Osteoblast (primary cell): ENCODE data around the gene CDH22. TPM values are rescaled to one million over a fixed set of nuclear protein-coding genes. Genes with fewer than 3 reads are reported as not detected.

Experiments used
- DNase-seq: peaks from one replicate; pipeline ENCODE4 v3.0.0; 2011; ENCODE audit warnings: low spot score, mixed read lengths; ENCODE audit not compliant: insufficient read length; ENCODE audit errors: missing footprints
- H2AFZ ChIP-seq: 2 replicates; pipeline ENCODE4 v1.6.0; 2011; ENCODE audit warnings: mild to moderate bottlenecking, low read length
- H3K27ac ChIP-seq: 2 replicates; pipeline ENCODE4 v1.5.1; 2011; ENCODE audit warnings: mild to moderate bottlenecking, low read depth, low read length, moderate library complexity
- H3K27me3 ChIP-seq: 2 replicates; pipeline ENCODE4 v1.6.0; 2012; ENCODE audit warnings: mild to moderate bottlenecking, control low read depth, inconsistent platforms, low read length, moderate library complexity; ENCODE audit not compliant: insufficient read depth
- H3K36me3 ChIP-seq: 2 replicates; pipeline ENCODE4 v1.5.1; 2011; ENCODE audit warnings: mild to moderate bottlenecking, low read length, control low read depth, moderate library complexity; ENCODE audit not compliant: insufficient read depth
- H3K4me1 ChIP-seq: 2 replicates; pipeline ENCODE4 v1.5.1; 2011; ENCODE audit warnings: mild to moderate bottlenecking, low read length, control low read depth, moderate library complexity; ENCODE audit not compliant: insufficient read depth
- H3K4me2 ChIP-seq: 2 replicates; pipeline ENCODE4 v1.6.0; 2011; ENCODE audit warnings: mild to moderate bottlenecking, low read length; ENCODE audit not compliant: insufficient read depth
- H3K4me3 ChIP-seq: fragments of 200-600 bp; sonication (generic); 3 replicates; pipeline ENCODE4 v1.5.1; 2012; ENCODE audit warnings: mild to moderate bottlenecking, low read length, inconsistent platforms; ENCODE audit not compliant: insufficient read depth
- H3K79me2 ChIP-seq: 2 replicates; pipeline ENCODE4 v1.6.0; 2012; ENCODE audit warnings: mild to moderate bottlenecking, low read length, control low read depth, inconsistent platforms; ENCODE audit not compliant: insufficient read depth
- H3K9me3 ChIP-seq: 2 replicates; pipeline ENCODE4 v1.5.1; 2011; ENCODE audit warnings: low read depth, low read length, control low read depth
- H4K20me1 ChIP-seq: 2 replicates; pipeline ENCODE4 v1.6.0; 2012; ENCODE audit warnings: mild to moderate bottlenecking, low read length, control low read depth; ENCODE audit not compliant: insufficient read depth
- CTCF ChIP-seq: IDR thresholded peaks from 2 replicates; pipeline ENCODE4 v1.5.1; 2011; ENCODE audit warnings: mild to moderate bottlenecking, low read depth, low read length, moderate library complexity; ENCODE audit errors: extremely low read depth
- total RNA-seq: library from RNA; depleted of rRNA; stranded (reverse); fragments of >200 nt; gene quantifications from 2 replicates; pipeline ENCODE4 v1.2.3, GENCODE V29; 2012

Gene CDH22
- total RNA-seq, 1 donor, result not detected

GRCh38 chr20:46286977-46287376, 21.3 kb downstream of the CDH22 start:
- Histone ChIP-seq H3K9me3 (no peaks in the 10 kb centered on the region), H2AFZ (no peak overlapping the region), H3K4me2 (no peak overlapping the region), H4K20me1 (no peaks in the 10 kb centered on the region), H3K4me1 (no peaks in the 10 kb centered on the region), H3K79me2 (no peaks in the 10 kb centered on the region), H3K27ac (no peak overlapping the region), H3K36me3 (no peaks in the 10 kb centered on the region), H3K4me3 (no peak overlapping the region), H3K27me3 (peaks cover 47% of the 10 kb centered on the region)
- no peak for DNase-seq
- no peak for TF ChIP-seq CTCF

- no peak for TF ChIP-seq CTCF
- H3K4me2 ChIP-seq, result no peak overlapping the region
- no peaks in the 10 kb centered on the region for H3K79me2 ChIP-seq
- H3K4me1 ChIP-seq, result no peaks in the 10 kb centered on the region
- peaks cover 47% of the 10 kb centered on the region for H3K27me3 ChIP-seq
- H3K27ac ChIP-seq, result no peak overlapping the region
- no peak overlapping the region for H3K4me3 ChIP-seq
- no peak overlapping the region for H2AFZ ChIP-seq
- H3K9me3 ChIP-seq, result no peaks in the 10 kb centered on the region
- no peaks in the 10 kb centered on the region for H3K36me3 ChIP-seq
- no peaks in the 10 kb centered on the region for H4K20me1 ChIP-seq
- DNase-seq, result no peak
Measured at GRCh38 chr20:46286382-46286781, 21.9 kb downstream of the CDH22 start.

- no peak overlapping the region for H3K4me2 ChIP-seq
- peaks cover 47% of the 10 kb centered on the region for H3K27me3 ChIP-seq
- no peak overlapping the region for H3K27ac ChIP-seq
- H4K20me1 ChIP-seq, result no peaks in the 10 kb centered on the region
- no peak overlapping the region for H3K4me3 ChIP-seq
- no peak overlapping the region for H2AFZ ChIP-seq
- H3K4me1 ChIP-seq, result no peaks in the 10 kb centered on the region
- TF ChIP-seq CTCF, result no peak
- H3K36me3 ChIP-seq, result no peaks in the 10 kb centered on the region
- H3K79me2 ChIP-seq, result no peaks in the 10 kb centered on the region
- DNase-seq, result no peak
- H3K9me3 ChIP-seq, result no peaks in the 10 kb centered on the region
Measured at GRCh38 chr20:46285740-46286139, 22.6 kb downstream of the CDH22 start.

- H3K27me3 ChIP-seq, result peaks cover 47% of the 10 kb centered on the region
Measured at GRCh38 chr20:46285072-46285471, 23.2 kb downstream of the CDH22 start.

More at GRCh38 chr20:46285072-46285471, 23.2 kb downstream of the CDH22 start:
- TF ChIP-seq CTCF, result no peak
- Histone ChIP-seq H2AFZ (no peak overlapping the region), H3K79me2 (no peaks in the 10 kb centered on the region), H3K9me3 (no peaks in the 10 kb centered on the region), H3K4me1 (no peaks in the 10 kb centered on the region), H3K4me2 (no peak overlapping the region), H3K4me3 (no peak overlapping the region), H4K20me1 (no peaks in the 10 kb centered on the region), H3K36me3 (no peaks in the 10 kb centered on the region), H3K27ac (no peak overlapping the region)
- no peak for DNase-seq
